A172 (cell line): ENCODE measurements around the gene PCDHB4. TPM values are rescaled to one million over a fixed set of nuclear protein-coding genes. Genes with fewer than 3 reads are reported as not detected.
"Not testable (repeated sequence)": the region's sequence is repeated elsewhere in the genome, so short reads cannot be mapped to it uniquely, and the experiment has no call there.

Experiments
- DNase-seq: peaks from one replicate; pipeline ENCODE4 v3.0.0-alpha.2; 2015; ENCODE audit warnings: low spot score
- total RNA-seq: library from RNA; depleted of rRNA; stranded (reverse); fragments of >200 nt; shearing (Covaris generic); gene quantifications from 2 replicates; pipeline ENCODE4 v1.2.3, GENCODE V29; 2014; rRNA removed

Gene PCDHB4
- total RNA-seq, 1 experiment from 2014 or later: 1.7 TPM

GRCh38 chr5:141150224-141150992 is 28.8 kb downstream of the PCDHB4 start:
- DNase-seq: peak; percentile 11

- DNase-seq: no peak
Observed at GRCh38 chr5:141150993-141151325, 29.3 kb downstream of the PCDHB4 start.

GRCh38 chr5:141151632-141152031 is 30.0 kb downstream of the PCDHB4 start:
- DNase-seq: not testable (repeated sequence)

GRCh38 chr5:141152096-141152495 is 30.5 kb downstream of the PCDHB4 start:
- not testable (repeated sequence) for DNase-seq

- peak; percentile 51 for DNase-seq
Observed at GRCh38 chr5:141155540-141156374, 34.1 kb downstream of the PCDHB4 start.

GRCh38 chr5:141157356-141157755 is 35.7 kb downstream of the PCDHB4 start:
- not testable (repeated sequence) for DNase-seq

GRCh38 chr5:141157901-141158300 is 36.3 kb downstream of the PCDHB4 start:
- not testable (repeated sequence) for DNase-seq

GRCh38 chr5:141172381-141173204 is 51.0 kb downstream of the PCDHB4 start, which contains the start of gene PCDHB7:
Gene PCDHB7 (plus strand): TSS chr5:141172644. CDS start chr5:141172836, 192 bp downstream.
- peak; percentile 51 for DNase-seq

GRCh38 chr5:141174291-141175104 is 52.9 kb downstream of the PCDHB4 start:
- DNase-seq: not testable (repeated sequence)

Other genes with a start within 250 kb of the PCDHB4 start
- gene PCDHA12, start 246.5 kb upstream of the PCDHB4 start, total RNA-seq: 3.8 and 4.5 TPM in 2 replicates
- 0.26 TPM in 1 of 2 replicates, not detected in the other for gene PCDHA13, start 239.7 kb upstream of the PCDHB4 start, total RNA-seq
- gene PCDHAC1, start 195.5 kb upstream of the PCDHB4 start, total RNA-seq: 0.52 and 0.96 TPM in 2 replicates
- gene PCDHAC2, start 155.3 kb upstream of the PCDHB4 start, total RNA-seq: 3.2 and 5.1 TPM in 2 replicates
- gene PCDHB1, start 70.4 kb upstream of the PCDHB4 start, total RNA-seq: not detected in 2 replicates
- gene PCDHB2, start 27.2 kb upstream of the PCDHB4 start, total RNA-seq: 0.41 and 0.59 TPM in 2 replicates
- 19.9 and 22.0 TPM in 2 replicates for gene PCDHB3, start 21.3 kb upstream of the PCDHB4 start, total RNA-seq
- gene PCDHB5, start 13.4 kb downstream of the PCDHB4 start, total RNA-seq: 45.5 and 52.8 TPM in 2 replicates
- gene PCDHB6, start 28.2 kb downstream of the PCDHB4 start, total RNA-seq: 0.79 and 1.7 TPM in 2 replicates
- 5.2 and 6.9 TPM in 2 replicates for gene PCDHB7, start 50.8 kb downstream of the PCDHB4 start, total RNA-seq
- 7.0 and 7.5 TPM in 2 replicates for gene PCDHB8, start 56.0 kb downstream of the PCDHB4 start, total RNA-seq
- 4.2 and 7.9 TPM in 2 replicates for gene PCDHB16, start 60.6 kb downstream of the PCDHB4 start, total RNA-seq
- 11.1 and 11.2 TPM in 2 replicates for gene PCDHB9, start 65.3 kb downstream of the PCDHB4 start, total RNA-seq
- 3.9 and 7.1 TPM in 2 replicates for gene PCDHB10, start 70.5 kb downstream of the PCDHB4 start, total RNA-seq
- gene PCDHB11, start 77.8 kb downstream of the PCDHB4 start, total RNA-seq: 1.7 and 2.0 TPM in 2 replicates
- 0.69 and 2.5 TPM in 2 replicates for gene PCDHB12, start 86.9 kb downstream of the PCDHB4 start, total RNA-seq
- gene PCDHB13, start 92.1 kb downstream of the PCDHB4 start, total RNA-seq: 1.1 TPM in 2 replicates
- 17.6 and 18.2 TPM in 2 replicates for gene PCDHB14, start 101.5 kb downstream of the PCDHB4 start, total RNA-seq
- gene PCDHB15, start 123.6 kb downstream of the PCDHB4 start, total RNA-seq: 0.26 and 1.0 TPM in 2 replicates
- not detected in 2 replicates for gene SLC25A2, start 182.2 kb downstream of the PCDHB4 start, total RNA-seq
- gene TAF7, start 199.0 kb downstream of the PCDHB4 start, total RNA-seq: 109 and 119 TPM in 2 replicates
- 1.5 and 1.6 TPM in 2 replicates for gene PCDHGA1, start 208.7 kb downstream of the PCDHB4 start, total RNA-seq
- gene PCDHGA2, start 216.9 kb downstream of the PCDHB4 start, total RNA-seq: 0.57 and 1.1 TPM in 2 replicates
- 0.14 TPM in 1 of 2 replicates, not detected in the other for gene PCDHGA3, start 222.0 kb downstream of the PCDHB4 start, total RNA-seq
- gene PCDHGB1, start 228.3 kb downstream of the PCDHB4 start, total RNA-seq: 1.2 and 2.0 TPM in 2 replicates
- 1.1 and 1.4 TPM in 2 replicates for gene PCDHGA4, start 233.2 kb downstream of the PCDHB4 start, total RNA-seq
- gene PCDHGB2, start 238.2 kb downstream of the PCDHB4 start, total RNA-seq: 0.34 and 1.6 TPM in 2 replicates
- 0.41 and 0.48 TPM in 2 replicates for gene PCDHGA5, start 242.3 kb downstream of the PCDHB4 start, total RNA-seq
- 0.81 and 1.7 TPM in 2 replicates for gene PCDHGB3, start 248.4 kb downstream of the PCDHB4 start, total RNA-seq